K562 (cell line): Measurements from ENCODE around the gene ERC2. TPM values are rescaled to one million over a fixed set of nuclear protein-coding genes. Genes with fewer than 3 reads are reported as not detected.

Source experiments
- ATAC-seq: fragments of 200-7000 bp; cut with Tn5 transposase; 3 replicates; pipeline ENCODE4 v1.9.1; 2020; ENCODE audit warnings: moderate library complexity
- BruUV-seq: library from RNA; stranded (reverse); fragments of 400-500 nt; replicated peaks from 2 replicates; lab custom pipeline; 2021; lab: Mats Ljungman, UMichigan
- CTCF ChIA-PET: fragments of 300-600 bp; formaldehyde crosslinking; extraction: SDS; loops from one replicate; lab custom pipeline; 2021; ENCODE audit warnings: low intra/inter-chr PET ratio; lab: Yijun Ruan, JAX
- POLR2A ChIA-PET: fragments of 300-600, 350-650 bp; sonication (Branson Sonifier 250); formaldehyde crosslinking; extraction: SDS; loops from one replicate; lab custom pipeline; 2021; ENCODE audit warnings: antibody characterized with exemption, inconsistent platforms; lab: Yijun Ruan, JAX
- DNase-seq, 4 experiments: peaks; one replicate each; pipeline versions ENCODE4 v3.0.0 to v3.0.0-alpha.2; 2011 to 2018; ENCODE audit warnings: low spot score in 3 of 4, mixed read lengths in 3 of 4; ENCODE audit errors: extremely low read depth in 1 of 4
- FAIRE-seq: peaks from 2 replicates; lab custom pipeline; 2011; peaks lifted over from hg19 to GRCh38; lab: Jason Lieb, UNC
- H2AFZ ChIP-seq: 2 replicates; pipeline ENCODE4 v1.6.0; 2011; ENCODE audit warnings: low read depth, low read length, control low read depth, inconsistent platforms
- H3K27ac ChIP-seq: fragments of 200-600 bp; 3 replicates; pipeline ENCODE4 v1.8.0; 2011; ENCODE audit warnings: low read depth, mild to moderate bottlenecking, control low read depth, inconsistent platforms, low read length, moderate library complexity, mixed read lengths; ENCODE audit errors: extremely low read depth
- H3K27me3 ChIP-seq, 2 experiments: fragments of 300-600 bp in 1 of 2; 2 replicates in 1 of 2; 3 replicates in 1 of 2; pipeline versions ENCODE4 v1.6.0 to v1.8.0; 2011; ENCODE audit warnings: inconsistent platforms in 2 of 2, low read length in 2 of 2, mild to moderate bottlenecking in 1 of 2, mixed read lengths in 1 of 2, moderate library complexity in 1 of 2; ENCODE audit not compliant: control insufficient read depth in 2 of 2, insufficient read depth in 2 of 2
- H3K36me3 ChIP-seq: fragments of 300-600 bp; 3 replicates; pipeline ENCODE4 v1.8.0; 2011; ENCODE audit warnings: mild to moderate bottlenecking, low read length, inconsistent platforms; ENCODE audit not compliant: control insufficient read depth, insufficient read depth
- H3K4me1 ChIP-seq, 2 experiments: fragments of 200-600 bp in 1 of 2; replicated peaks in 1 of 2; 2 replicates in 1 of 2; 3 replicates in 1 of 2; pipeline versions ENCODE4 v1.5.1 to v1.8.0; 2011; ENCODE audit warnings: inconsistent platforms in 2 of 2, low read length in 2 of 2, mild to moderate bottlenecking in 1 of 2, mixed read lengths in 1 of 2, moderate library complexity in 1 of 2; ENCODE audit not compliant: control insufficient read depth in 2 of 2, insufficient read depth in 2 of 2
- H3K4me2 ChIP-seq: 2 replicates; pipeline ENCODE4 v1.6.1; 2011; ENCODE audit warnings: low read length, control low read depth, inconsistent platforms, mixed read lengths; ENCODE audit not compliant: insufficient read depth
- H3K4me3 ChIP-seq: fragments of 200-600 bp; sonication (generic), shearing (Covaris generic); 2 replicates; pipeline ENCODE4 v1.5.1; 2016; ENCODE audit warnings: control low read depth, inconsistent platforms
- H3K79me2 ChIP-seq: fragments of 200-600 bp; 3 replicates; pipeline ENCODE4 v1.8.0; 2011; ENCODE audit warnings: low read length, inconsistent platforms; ENCODE audit not compliant: control insufficient read depth, insufficient read depth
- H3K9ac ChIP-seq, 2 experiments: 2 replicates each; pipeline versions ENCODE4 v1.6.0 to v1.6.1; 2011; ENCODE audit warnings: low read depth in 2 of 2, low read length in 2 of 2, control low read depth in 1 of 2, inconsistent platforms in 1 of 2, mild to moderate bottlenecking in 1 of 2, mixed read lengths in 1 of 2; ENCODE audit not compliant: insufficient read depth in 1 of 2
- H3K9me1 ChIP-seq: one replicate; pipeline ENCODE4 v1.6.0; 2011; ENCODE audit warnings: inconsistent platforms, mild to moderate bottlenecking, low read length, moderate library complexity; ENCODE audit not compliant: control insufficient read depth, insufficient read depth
- H3K9me3 ChIP-seq: replicated peaks from 2 replicates; pipeline ENCODE4 v1.5.1; 2011; ENCODE audit warnings: low read depth, low read length, inconsistent platforms; ENCODE audit not compliant: control insufficient read depth, insufficient read depth
- H4K20me1 ChIP-seq: replicated peaks from 2 replicates; pipeline ENCODE4 v1.6.1; 2011; ENCODE audit warnings: low read length, inconsistent platforms, mixed read lengths; ENCODE audit not compliant: control insufficient read depth, insufficient read depth
- MAFG ChIP-seq: fragments of 450-650 bp; conservative IDR thresholded peaks from 2 replicates; pipeline ENCODE4 v1.6.1; 2016; ENCODE audit warnings: missing genetic modification characterization, missing compliant biosample characterization
- MED1 ChIP-seq: sonication (generic); formaldehyde crosslinking; IDR thresholded peaks from 2 replicates; pipeline ENCODE4 v1.8.1; 2023; ENCODE audit warnings: missing genetic modification reagents, borderline replicate concordance
- NFE2L1 ChIP-seq: fragments of 450-650 bp; IDR thresholded peaks from 2 replicates; pipeline ENCODE4 v1.6.1; 2016; ENCODE audit warnings: missing genetic modification characterization, low read depth, mild to moderate bottlenecking, missing compliant biosample characterization, moderate library complexity, borderline replicate concordance
- ZBTB1 ChIP-seq: sonication (generic); formaldehyde crosslinking; IDR thresholded peaks from 2 replicates; pipeline ENCODE4 v1.8.1; 2023; ENCODE audit warnings: missing genetic modification reagents, low read depth, mild to moderate bottlenecking, borderline replicate concordance
- ZNF239 ChIP-seq: fragments of 250-450 bp; sonication (Bioruptor Pico); IDR thresholded peaks from 2 replicates; pipeline ENCODE4 v1.4.0; 2020; ENCODE audit warnings: mild to moderate bottlenecking
- ZNF263 ChIP-seq: sonication (generic); formaldehyde crosslinking; IDR thresholded peaks from 2 replicates; pipeline ENCODE4 v1.8.0; 2022; ENCODE audit warnings: mild to moderate bottlenecking, missing genetic modification reagents, borderline replicate concordance
- ZNF311 ChIP-seq: fragments of 250-450 bp; sonication (Bioruptor Pico); IDR thresholded peaks from 2 replicates; pipeline ENCODE4 v1.4.0; 2020; ENCODE audit warnings: mild to moderate bottlenecking, moderate library complexity
- ZNF766 ChIP-seq: fragments of 200-800 bp; sonication (Bioruptor generic); conservative IDR thresholded peaks from 2 replicates; pipeline ENCODE4 v1.6.1; 2016; ENCODE audit warnings: missing genetic modification characterization, missing compliant biosample characterization
- WGBS: fragments of 100-300 bp; shearing (Covaris generic); methylation state at CpG from one replicate; pipeline ENCODE4 v1.1.6; 2016; ENCODE audit warnings: low coverage, mixed read lengths; ENCODE audit not compliant: insufficient coverage; ENCODE audit errors: missing lambda C conversion rate; 5-methylcytosine and 5-hydroxymethylcytosine counted together
- in situ Hi-C: fragments of 300-500 bp; cut with MboI; formaldehyde crosslinking; loops from 4 replicates; pipeline ENCODE4 v1.15.0; 2018; ENCODE audit warnings: inconsistent platforms, mixed read lengths
- intact Hi-C: fragments of 100-400 bp; cut with micrococcal nuclease; formaldehyde crosslinking; loops from 2 replicates; pipeline ENCODE4 v1.14.2; 2022
- polyA plus RNA-seq, 8 experiments: library from polyadenylated mRNA; depleted of rRNA in 4 of 8; stranded (reverse) in 5 of 8; unstranded in 3 of 8; fragments of >200 nt; fragmentation: Nextera tagmentation in 2 of 8; fragmentation: Illumina TruSeq in 1 of 8; extraction: Ambion mirVana in 2 of 8; extraction: Trizol in 1 of 8; gene quantifications; 2 replicates each; pipeline versions ENCODE4 v1.2.1 to v1.2.3, GENCODE V29; 2011 to 2014; ENCODE audit warnings: inconsistent platforms in 1 of 8, missing spikeins in 1 of 8
- total RNA-seq, 7 experiments: library from RNA; depleted of rRNA in 6 of 7; stranded (reverse); fragments of >200 nt in 6 of 7; fragmentation: Illumina TruSeq in 2 of 7; extraction: Trizol in 2 of 7; gene quantifications; 2 replicates each; pipeline versions ENCODE4 v1.2.1 to v1.2.3, GENCODE V29; 2011 to 2021; ENCODE audit warnings: low replicate concordance in 1 of 7
- TF ChIP-seq, protein P1 (sequence below): fragments of 200-400 bp; formaldehyde crosslinking; IDR thresholded peaks from 2 replicates; pipeline ENCODE4 v1.6.1; 2017; ENCODE audit warnings: mild to moderate bottlenecking, low read depth, low read length, moderate library complexity

ERC2 gene
- total and polyA plus RNA-seq, 9 of the 15 experiments (the other 6 are each of a cell fraction or from before 2014, with no cell fraction given) = 0.04 to 0.18 (median 0.07) TPM; not detected in 2

DNA sequence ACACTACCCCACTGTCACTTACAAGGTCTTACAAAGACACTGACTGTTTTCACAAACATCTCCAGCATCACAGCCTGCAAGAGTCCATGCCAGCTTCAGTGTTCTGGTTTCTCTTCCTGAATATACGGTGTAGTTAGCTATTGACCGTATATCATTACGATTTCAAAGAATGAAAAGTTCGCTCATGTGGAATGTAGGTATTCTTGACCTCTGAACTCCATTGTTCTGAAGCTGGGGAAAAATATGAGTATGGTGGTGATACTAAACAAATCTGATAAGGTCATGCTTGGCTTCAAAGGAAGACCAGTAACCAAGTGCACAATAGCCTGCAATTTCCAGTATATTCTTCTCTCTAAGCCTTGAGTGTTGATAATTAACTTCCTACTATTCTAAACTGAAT lies 665.5 kb downstream of the ERC2 start:
- TF ChIP-seq MAFG (tag) (no peak), ZBTB1 (CRISPR knock-in tag) (no peak), ZNF263 (CRISPR knock-in tag) (no peak), ZNF766 (no peak), MED1 (CRISPR knock-in tag) (no peak), ZNF311 (CRISPR knock-in tag) (no peak), ZNF239 (CRISPR knock-in tag) (no peak), NFE2L1 (no peak)
- TF ChIP-seq, protein P1, sequence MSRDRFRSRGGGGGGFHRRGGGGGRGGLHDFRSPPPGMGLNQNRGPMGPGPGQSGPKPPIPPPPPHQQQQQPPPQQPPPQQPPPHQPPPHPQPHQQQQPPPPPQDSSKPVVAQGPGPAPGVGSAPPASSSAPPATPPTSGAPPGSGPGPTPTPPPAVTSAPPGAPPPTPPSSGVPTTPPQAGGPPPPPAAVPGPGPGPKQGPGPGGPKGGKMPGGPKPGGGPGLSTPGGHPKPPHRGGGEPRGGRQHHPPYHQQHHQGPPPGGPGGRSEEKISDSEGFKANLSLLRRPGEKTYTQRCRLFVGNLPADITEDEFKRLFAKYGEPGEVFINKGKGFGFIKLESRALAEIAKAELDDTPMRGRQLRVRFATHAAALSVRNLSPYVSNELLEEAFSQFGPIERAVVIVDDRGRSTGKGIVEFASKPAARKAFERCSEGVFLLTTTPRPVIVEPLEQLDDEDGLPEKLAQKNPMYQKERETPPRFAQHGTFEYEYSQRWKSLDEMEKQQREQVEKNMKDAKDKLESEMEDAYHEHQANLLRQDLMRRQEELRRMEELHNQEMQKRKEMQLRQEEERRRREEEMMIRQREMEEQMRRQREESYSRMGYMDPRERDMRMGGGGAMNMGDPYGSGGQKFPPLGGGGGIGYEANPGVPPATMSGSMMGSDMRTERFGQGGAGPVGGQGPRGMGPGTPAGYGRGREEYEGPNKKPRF = no peak
- intact Hi-C loops (no loop called here), in situ Hi-C loops (no loop called here)
- H3K9me3 ChIP-seq = no peaks in the 10 kb centered on the region
- H3K36me3 ChIP-seq = no peaks in the 10 kb centered on the region
- no peaks in the 10 kb centered on the region for H3K79me2 ChIP-seq
- H3K27me3 ChIP-seq = no peaks in the 10 kb centered on the region
- H3K4me3 ChIP-seq = no peak overlapping the region
- WGBS = 0% methylated on average over 4 of the region's 4 CpGs
- no peak overlapping the region for H2AFZ ChIP-seq
- ATAC-seq (no peak), DNase-seq (no peak), FAIRE-seq (no peak)
- no TSS peak for BruUV-seq
- H3K4me1 ChIP-seq = no peaks in the 10 kb centered on the region
- CTCF ChIA-PET = no interaction called here
- H4K20me1 ChIP-seq = no peaks in the 10 kb centered on the region
- H3K27ac ChIP-seq = no peak overlapping the region
- POLR2A ChIA-PET = no interaction called here
- no peak overlapping the region for H3K9ac ChIP-seq
- H3K4me2 ChIP-seq = no peak overlapping the region
- H3K9me1 ChIP-seq = no peaks in the 10 kb centered on the region
